ENCODE data around the gene TMEM131. TPM values are rescaled to one million over a fixed set of nuclear protein-coding genes. Genes with fewer than 3 reads are reported as not detected.

TMEM131 gene
- total RNA-seq, 1 donor from 2014 or later = 36.4 TPM

DNA sequence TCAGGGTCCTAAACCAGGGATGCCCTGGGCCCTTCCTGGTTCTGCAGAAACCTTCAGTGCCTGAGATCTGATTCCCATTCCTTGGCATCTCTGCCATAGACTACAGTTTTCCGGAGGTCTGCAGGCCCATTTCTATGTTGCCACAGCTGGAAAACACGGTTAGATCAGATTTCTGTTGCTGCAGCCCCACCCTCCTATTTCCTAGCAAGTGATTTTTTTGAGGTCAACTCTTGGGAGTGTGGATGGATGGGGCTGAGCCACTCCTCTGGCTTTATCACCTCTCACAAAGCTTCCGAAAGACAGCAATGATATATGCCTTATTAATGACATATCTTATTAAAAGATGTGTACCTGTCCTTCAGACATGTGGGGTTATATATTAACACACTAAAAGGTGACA, 226.0 kb downstream of the TMEM131 start:
- TF ChIP-seq CTCF (IDR thresholded peaks at IDR 0.05) = no peak

GRCh38 chr2:97769308-97769707, 226.4 kb downstream of the TMEM131 start:
- Mint-ChIP-seq H3K4me3 (ENCODE audit: unreplicated experiment) (no peak overlapping the region), H3K27ac (ENCODE audit: unreplicated experiment) (no peak overlapping the region), H3K27me3 (ENCODE audit: unreplicated experiment) (no peaks in the 10 kb centered on the region), H3K4me1 (ENCODE audit: unreplicated experiment) (peaks cover 2% of the 10 kb centered on the region), H3K9me3 (ENCODE audit: unreplicated experiment) (no peaks in the 10 kb centered on the region), H3K36me3 (ENCODE audit: unreplicated experiment) (peaks cover 39% of the 10 kb centered on the region)
- no peak for DNase-seq (ENCODE audit: extremely low spot score, unreplicated experiment)
- TF ChIP-seq CTCF (IDR thresholded peaks at IDR 0.05) = no peak

More for the DNA sequence above, 226.0 kb downstream of the TMEM131 start:
- peak; percentile 38 for DNase-seq (ENCODE audit: extremely low spot score, unreplicated experiment)
- Mint-ChIP-seq H3K27ac (ENCODE audit: unreplicated experiment) (no peak overlapping the region), H3K9me3 (ENCODE audit: unreplicated experiment) (no peaks in the 10 kb centered on the region), H3K4me3 (ENCODE audit: unreplicated experiment) (no peak overlapping the region), H3K27me3 (ENCODE audit: unreplicated experiment) (no peaks in the 10 kb centered on the region), H3K36me3 (ENCODE audit: unreplicated experiment) (peaks cover 42% of the 10 kb centered on the region), H3K4me1 (ENCODE audit: unreplicated experiment) (peaks cover 2% of the 10 kb centered on the region)

- peak; percentile 25 for DNase-seq (ENCODE audit: extremely low spot score, unreplicated experiment)
- no peak overlapping the region for H3K4me3 Mint-ChIP-seq (ENCODE audit: unreplicated experiment)
- H3K9me3 Mint-ChIP-seq (ENCODE audit: unreplicated experiment) = no peaks in the 10 kb centered on the region
- no peak overlapping the region for H3K27ac Mint-ChIP-seq (ENCODE audit: unreplicated experiment)
- no peaks in the 10 kb centered on the region for H3K27me3 Mint-ChIP-seq (ENCODE audit: unreplicated experiment)
- no peak for TF ChIP-seq CTCF (IDR thresholded peaks at IDR 0.05)
- peaks cover 11% of the 10 kb centered on the region for H3K4me1 Mint-ChIP-seq (ENCODE audit: unreplicated experiment)
- peaks cover 37% of the 10 kb centered on the region for H3K36me3 Mint-ChIP-seq (ENCODE audit: unreplicated experiment)
Observed at GRCh38 chr2:97766567-97766966, 229.2 kb downstream of the TMEM131 start.

GRCh38 chr2:97765933-97766332, 229.8 kb downstream of the TMEM131 start:
- DNase-seq (ENCODE audit: extremely low spot score, unreplicated experiment) = peak; percentile 57
- no peaks in the 10 kb centered on the region for H3K9me3 Mint-ChIP-seq (ENCODE audit: unreplicated experiment)
- H3K27me3 Mint-ChIP-seq (ENCODE audit: unreplicated experiment) = no peaks in the 10 kb centered on the region
- no peak overlapping the region for H3K27ac Mint-ChIP-seq (ENCODE audit: unreplicated experiment)
- no peak overlapping the region for H3K4me3 Mint-ChIP-seq (ENCODE audit: unreplicated experiment)
- peaks cover 35% of the 10 kb centered on the region for H3K36me3 Mint-ChIP-seq (ENCODE audit: unreplicated experiment)
- TF ChIP-seq CTCF (IDR thresholded peaks at IDR 0.05) = no peak
- H3K4me1 Mint-ChIP-seq (ENCODE audit: unreplicated experiment) = peaks cover 11% of the 10 kb centered on the region

DNA sequence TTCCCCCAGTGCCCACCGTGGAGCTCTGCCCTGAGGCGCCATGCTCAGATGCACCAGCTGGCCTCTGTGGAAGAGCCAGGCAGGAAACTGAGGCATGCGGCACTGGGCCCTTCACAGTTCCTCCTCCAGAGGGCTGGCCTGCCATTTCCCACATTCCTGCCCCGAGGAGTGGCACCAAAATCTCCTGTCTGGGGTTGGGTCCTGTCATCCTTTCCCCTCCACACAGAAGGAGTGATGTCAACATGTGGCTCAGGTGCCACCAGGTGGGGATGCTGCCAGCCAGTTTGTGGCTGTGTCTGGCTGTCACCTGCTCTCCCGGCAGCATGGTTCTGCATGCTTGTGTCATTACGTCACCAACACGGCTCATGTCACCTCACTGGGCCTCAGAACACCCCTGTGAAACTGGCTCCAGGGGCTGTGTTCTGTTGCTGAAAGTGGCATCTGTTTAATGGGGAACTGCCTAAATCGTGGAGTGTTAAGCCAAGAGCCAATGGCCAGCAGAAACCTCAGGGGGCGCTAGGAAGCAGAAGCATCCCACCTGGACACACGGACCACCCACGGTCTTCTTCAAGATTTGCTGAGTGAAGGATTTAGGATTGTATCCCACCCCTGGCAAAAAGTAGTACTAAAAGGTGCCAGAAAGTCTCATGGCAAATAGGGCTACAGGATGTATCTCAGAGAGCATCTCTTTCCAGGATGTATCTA, 231.0 kb downstream of the TMEM131 start:
- H3K36me3 Mint-ChIP-seq (ENCODE audit: unreplicated experiment) = peaks cover 39% of the 10 kb centered on the region

More for the DNA sequence above, 231.0 kb downstream of the TMEM131 start:
- H3K27me3 Mint-ChIP-seq (ENCODE audit: unreplicated experiment) = no peaks in the 10 kb centered on the region
- no peak for TF ChIP-seq CTCF (IDR thresholded peaks at IDR 0.05)
- H3K27ac Mint-ChIP-seq (ENCODE audit: unreplicated experiment) = no peak overlapping the region
- peaks cover 11% of the 10 kb centered on the region for H3K4me1 Mint-ChIP-seq (ENCODE audit: unreplicated experiment)
- no peak overlapping the region for H3K4me3 Mint-ChIP-seq (ENCODE audit: unreplicated experiment)
- no peaks in the 10 kb centered on the region for H3K9me3 Mint-ChIP-seq (ENCODE audit: unreplicated experiment)
- peak; percentile 74 for DNase-seq (ENCODE audit: extremely low spot score, unreplicated experiment)

All from osteocyte (in vitro differentiated cells).